GM23338 (cell line): ENCODE measurements around the gene OR2M4.

Experiments used
- EZH2 ChIP-seq: fragments of 200-600 bp; sonication (generic); IDR thresholded peaks from one replicate; pipeline ENCODE4 v1.8.0; 2017; ENCODE audit warnings: antibody characterized with exemption, mild to moderate bottlenecking, low read depth; ENCODE audit not compliant: unreplicated experiment
- EZH2phosphoT487 ChIP-seq: fragments of 200-600 bp; sonication (generic); IDR thresholded peaks from one replicate; pipeline ENCODE4 v1.8.1; 2018; ENCODE audit warnings: antibody characterized with exemption; ENCODE audit not compliant: unreplicated experiment

GRCh38 chr1:248196965-248197364, 34.3 kb upstream of the OR2M4 start, which contains the start of gene OR2M3:
- no peak for TF ChIP-seq EZH2phosphoT487
- no peak for TF ChIP-seq EZH2
